ENCODE results near the gene CHRNA10.
"Not testable (repeated sequence)": the region's sequence is repeated elsewhere in the genome, so short reads cannot be mapped to it uniquely, and the experiment has no call there.

DNA sequence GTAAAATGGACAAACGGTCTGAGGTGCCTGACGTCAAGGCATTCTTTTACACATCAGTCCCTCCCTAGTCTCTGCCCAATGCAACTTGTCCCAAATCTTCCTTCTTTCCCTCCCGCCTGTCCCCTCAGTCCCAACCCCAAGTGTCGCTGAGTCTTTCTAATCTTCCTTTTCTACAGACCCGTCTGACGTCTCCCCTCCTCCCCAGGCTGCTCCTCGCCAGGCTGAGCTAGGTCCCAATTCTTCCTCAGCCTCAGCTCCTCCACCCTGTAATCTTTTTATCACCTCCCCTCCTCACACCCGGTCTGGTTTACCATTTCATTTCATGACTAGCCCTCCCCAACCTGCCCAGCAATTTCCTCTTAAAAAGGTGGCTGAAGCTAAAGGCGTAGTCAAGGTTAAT, 21.8 kb downstream of the CHRNA10 start:
- TF ChIP-seq, protein P1, sequence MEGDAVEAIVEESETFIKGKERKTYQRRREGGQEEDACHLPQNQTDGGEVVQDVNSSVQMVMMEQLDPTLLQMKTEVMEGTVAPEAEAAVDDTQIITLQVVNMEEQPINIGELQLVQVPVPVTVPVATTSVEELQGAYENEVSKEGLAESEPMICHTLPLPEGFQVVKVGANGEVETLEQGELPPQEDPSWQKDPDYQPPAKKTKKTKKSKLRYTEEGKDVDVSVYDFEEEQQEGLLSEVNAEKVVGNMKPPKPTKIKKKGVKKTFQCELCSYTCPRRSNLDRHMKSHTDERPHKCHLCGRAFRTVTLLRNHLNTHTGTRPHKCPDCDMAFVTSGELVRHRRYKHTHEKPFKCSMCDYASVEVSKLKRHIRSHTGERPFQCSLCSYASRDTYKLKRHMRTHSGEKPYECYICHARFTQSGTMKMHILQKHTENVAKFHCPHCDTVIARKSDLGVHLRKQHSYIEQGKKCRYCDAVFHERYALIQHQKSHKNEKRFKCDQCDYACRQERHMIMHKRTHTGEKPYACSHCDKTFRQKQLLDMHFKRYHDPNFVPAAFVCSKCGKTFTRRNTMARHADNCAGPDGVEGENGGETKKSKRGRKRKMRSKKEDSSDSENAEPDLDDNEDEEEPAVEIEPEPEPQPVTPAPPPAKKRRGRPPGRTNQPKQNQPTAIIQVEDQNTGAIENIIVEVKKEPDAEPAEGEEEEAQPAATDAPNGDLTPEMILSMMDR (IDR thresholded peaks at IDR 0.05; ENCODE audit: poor library complexity, severe bottlenecking), result not testable (repeated sequence)
- TF ChIP-seq TAF1 (IDR thresholded peaks at IDR 0.05; ENCODE audit: low read depth); EP300 (conservative IDR thresholded peaks at IDR 0.05; ENCODE audit: poor library complexity, severe bottlenecking); POLR2AphosphoS5 (IDR thresholded peaks at IDR 0.05): not testable (repeated sequence)
